ENCODE results near the gene MCMBP.
"Not testable (repeated sequence)": the region's sequence is repeated elsewhere in the genome, so short reads cannot be mapped to it uniquely, and the experiment has no call there.

The MCMBP gene, protein sequence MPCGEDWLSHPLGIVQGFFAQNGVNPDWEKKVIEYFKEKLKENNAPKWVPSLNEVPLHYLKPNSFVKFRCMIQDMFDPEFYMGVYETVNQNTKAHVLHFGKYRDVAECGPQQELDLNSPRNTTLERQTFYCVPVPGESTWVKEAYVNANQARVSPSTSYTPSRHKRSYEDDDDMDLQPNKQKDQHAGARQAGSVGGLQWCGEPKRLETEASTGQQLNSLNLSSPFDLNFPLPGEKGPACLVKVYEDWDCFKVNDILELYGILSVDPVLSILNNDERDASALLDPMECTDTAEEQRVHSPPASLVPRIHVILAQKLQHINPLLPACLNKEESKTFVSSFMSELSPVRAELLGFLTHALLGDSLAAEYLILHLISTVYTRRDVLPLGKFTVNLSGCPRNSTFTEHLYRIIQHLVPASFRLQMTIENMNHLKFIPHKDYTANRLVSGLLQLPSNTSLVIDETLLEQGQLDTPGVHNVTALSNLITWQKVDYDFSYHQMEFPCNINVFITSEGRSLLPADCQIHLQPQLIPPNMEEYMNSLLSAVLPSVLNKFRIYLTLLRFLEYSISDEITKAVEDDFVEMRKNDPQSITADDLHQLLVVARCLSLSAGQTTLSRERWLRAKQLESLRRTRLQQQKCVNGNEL

GRCh38 chr10:119872610-119872859, at the start of gene MCMBP:
Gene MCMBP, minus strand, starts transcription at chr10:119872843. Its CDS starts 259 bp downstream, at chr10:119872584.
- no peak for DNase-seq

GRCh38 chr10:119919826-119920225, 47.2 kb upstream of the MCMBP start:
- DNase-seq: no peak

- DNase-seq: no peak
Measured at GRCh38 chr10:119919271-119919670, 46.6 kb upstream of the MCMBP start.

DNA sequence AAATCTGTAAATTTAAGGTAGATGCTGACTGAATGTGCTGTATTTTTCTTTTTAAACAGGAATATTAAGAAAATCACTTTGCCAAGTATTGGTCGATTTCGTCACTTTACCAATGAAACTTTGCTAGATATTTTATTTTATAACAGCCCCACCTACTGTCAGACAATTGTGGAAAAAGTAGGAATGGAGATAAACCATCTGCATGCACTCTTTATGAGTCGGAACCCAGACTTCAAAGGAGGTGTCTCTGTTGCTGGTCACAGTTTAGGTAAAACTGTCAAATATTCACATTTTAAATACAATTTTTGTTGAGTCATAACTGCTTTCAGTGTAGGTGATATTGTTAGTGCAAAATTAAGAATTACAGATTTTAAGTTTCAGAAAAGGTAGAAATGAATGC, 45.1 kb upstream of the MCMBP start:
- DNase-seq: no peak

- DNase-seq: no peak
Measured at GRCh38 chr10:119910689-119911088, 38.0 kb upstream of the MCMBP start.

DNA sequence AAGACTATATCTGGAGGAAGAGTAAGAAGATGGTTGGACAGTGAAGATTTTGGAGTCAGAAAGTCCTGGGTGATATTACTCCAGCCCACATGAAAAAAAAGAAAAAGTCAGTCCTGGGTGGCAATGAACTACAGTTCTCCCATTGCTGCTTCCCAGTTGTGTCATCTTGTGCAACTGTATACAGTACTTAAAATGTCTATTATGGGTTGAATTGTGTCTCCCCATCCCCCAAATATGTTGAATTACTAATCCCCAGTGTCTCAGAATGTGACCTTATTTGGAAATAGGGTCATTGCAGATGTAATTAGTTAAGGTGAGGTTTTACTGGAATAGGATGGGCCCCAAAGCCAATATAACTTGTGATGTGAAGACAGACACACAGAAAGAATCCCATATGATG, 35.5 kb upstream of the MCMBP start:
- no peak for DNase-seq

- DNase-seq: not testable (repeated sequence)
Measured at GRCh38 chr10:119907695-119908094, 35.1 kb upstream of the MCMBP start.

- DNase-seq: no peak
Measured at GRCh38 chr10:119903946-119904666, 31.5 kb upstream of the MCMBP start.

DNA sequence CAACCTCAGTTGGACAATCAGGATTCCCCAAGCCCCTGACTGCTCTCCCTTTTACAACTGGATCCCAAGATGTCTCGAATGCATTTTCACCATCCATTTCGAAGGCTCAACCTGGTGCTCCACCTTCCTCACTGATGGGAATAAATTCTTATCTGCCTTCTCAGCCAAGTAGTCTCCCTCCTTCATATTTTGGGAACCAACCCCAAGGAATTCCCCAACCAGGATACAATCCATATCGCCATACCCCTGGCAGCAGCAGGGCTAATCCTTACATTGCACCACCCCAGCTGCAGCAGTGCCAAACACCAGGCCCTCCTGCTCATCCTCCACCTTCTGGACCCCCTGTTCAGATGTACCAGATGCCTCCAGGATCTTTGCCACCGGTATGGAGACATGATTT, 25.9 kb upstream of the MCMBP start:
- DNase-seq: no peak

GRCh38 chr10:119896937-119897770, 24.5 kb upstream of the MCMBP start:
- no peak for DNase-seq

- DNase-seq: no peak
Measured at GRCh38 chr10:119896061-119896655, 23.5 kb upstream of the MCMBP start.

- DNase-seq: no peak
Measured at GRCh38 chr10:119893845-119894427, 21.3 kb upstream of the MCMBP start.

DNA sequence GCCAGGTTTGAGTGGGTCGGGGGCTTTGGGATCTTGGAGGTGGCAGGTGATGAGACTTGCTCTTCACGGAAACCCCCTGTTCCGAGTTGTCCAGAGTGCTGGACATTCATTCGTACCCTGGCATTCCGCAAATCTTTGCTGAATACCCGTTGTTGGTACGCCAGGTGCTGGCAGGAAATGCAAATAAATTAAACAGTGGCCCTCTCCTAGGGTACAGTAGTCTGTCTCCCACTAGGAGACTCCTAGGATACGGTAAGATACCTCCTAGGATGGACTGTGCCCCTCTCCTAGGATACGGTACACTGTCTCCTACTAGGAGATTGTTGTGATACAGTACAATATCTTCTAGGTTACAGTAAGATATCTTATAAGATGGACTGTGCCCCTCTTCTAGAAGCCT, 20.4 kb upstream of the MCMBP start:
- no peak for DNase-seq

GRCh38 chr10:119892188-119893065, 19.8 kb upstream of the MCMBP start, which contains the start of gene SEC23IP:
Gene SEC23IP, plus strand, starts transcription at chr10:119892730. Its CDS starts 53 bp downstream, at chr10:119892783.
- peak; percentile 87 for DNase-seq

DNA sequence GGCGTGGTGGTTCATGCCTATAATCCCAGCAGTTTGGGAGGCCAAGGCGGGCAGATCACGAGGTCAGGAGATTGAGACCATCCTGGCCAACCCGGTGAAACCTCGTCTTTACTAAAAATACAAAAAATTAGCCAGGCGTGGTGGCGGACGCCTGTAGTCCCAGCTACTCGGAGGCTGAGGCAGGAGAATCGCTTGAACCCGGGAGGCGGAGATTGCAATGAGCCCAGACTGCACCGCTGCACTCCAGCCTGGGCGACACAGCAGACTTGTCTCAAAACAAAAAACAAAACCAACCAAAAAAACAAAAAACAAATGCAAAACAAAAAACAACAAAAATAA, 19.2 kb upstream of the MCMBP start:
- not testable (repeated sequence) for DNase-seq

- not testable (repeated sequence) for DNase-seq
Measured at GRCh38 chr10:119890307-119890706, 17.7 kb upstream of the MCMBP start.

GRCh38 chr10:119889201-119889600, 16.6 kb upstream of the MCMBP start:
- DNase-seq: not testable (repeated sequence)

GRCh38 chr10:119888715-119889114, 16.1 kb upstream of the MCMBP start:
- not testable (repeated sequence) for DNase-seq

GRCh38 chr10:119886070-119886469, 13.4 kb upstream of the MCMBP start:
- not testable (repeated sequence) for DNase-seq

DNA sequence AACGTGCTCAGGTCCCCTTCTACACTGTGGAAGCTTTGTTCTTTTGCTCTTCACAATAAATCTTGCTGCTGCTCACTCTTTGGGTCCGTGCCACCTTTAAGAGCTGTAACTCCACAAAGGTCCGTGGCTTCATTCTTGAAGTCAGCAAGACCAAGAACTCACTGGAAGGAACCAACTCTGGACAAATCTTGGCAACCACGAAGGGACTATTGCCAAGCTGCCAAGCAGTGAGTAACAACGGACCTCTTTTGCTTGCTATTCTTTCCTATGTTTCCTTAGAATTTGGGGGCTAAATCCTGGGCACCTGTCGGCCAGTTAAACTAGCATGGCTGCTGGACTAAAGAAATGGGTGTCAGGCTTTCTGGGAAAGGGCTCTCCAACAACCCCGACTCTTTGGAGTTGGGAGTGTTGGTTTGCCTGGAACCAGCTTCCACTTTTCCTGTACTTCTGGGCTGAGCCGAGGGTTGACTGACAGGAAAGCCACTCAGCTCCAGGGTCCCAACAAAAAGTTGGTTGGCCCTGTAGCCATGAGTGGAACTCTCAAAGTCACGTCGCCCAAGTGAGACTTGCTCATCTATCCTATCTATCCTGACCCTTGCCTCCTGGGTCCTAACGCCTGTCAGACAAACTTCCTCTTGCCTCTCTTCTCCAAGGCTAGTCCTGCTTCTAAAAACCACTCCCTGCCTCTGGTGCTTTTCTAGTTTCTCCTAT, 11.4 kb upstream of the MCMBP start:
- not testable (repeated sequence) for DNase-seq

DNA sequence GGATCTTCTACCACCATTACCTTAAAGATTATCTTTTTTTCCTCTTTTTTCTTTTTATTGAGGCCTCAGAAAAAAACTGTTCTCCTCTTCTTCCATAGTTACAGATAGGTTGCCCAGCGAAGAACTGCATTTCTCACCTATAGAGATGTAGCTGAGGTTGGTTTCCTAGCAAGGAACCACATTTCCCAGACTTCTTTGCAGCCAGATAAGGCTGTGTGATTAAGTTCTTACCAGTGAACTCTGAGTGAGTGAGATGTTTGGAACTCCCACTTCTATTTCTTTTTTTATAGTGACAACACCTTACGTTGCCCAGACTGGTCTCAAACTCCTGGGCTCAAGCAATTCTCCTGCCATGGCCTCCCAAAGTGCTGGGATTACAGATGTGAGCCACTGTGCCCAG, 5.9 kb upstream of the MCMBP start:
- no peak for DNase-seq
